Hepatocyte (in vitro differentiated cells): ENCODE measurements around the gene HIVEP1.

ENCODE experiments used
- CTCF ChIP-seq: fragments of 200-600 bp; sonication (generic); IDR thresholded peaks from 2 replicates; pipeline ENCODE4 v1.5.1; 2016; ENCODE audit warnings: antibody characterized with exemption, mild to moderate bottlenecking; ENCODE audit not compliant: poor library complexity
- EZH2 ChIP-seq: fragments of 200-600 bp; sonication (generic); IDR thresholded peaks from 2 replicates; pipeline ENCODE4 v1.6.1; 2016; ENCODE audit warnings: antibody characterized with exemption, mild to moderate bottlenecking, borderline replicate concordance
- EZH2phosphoT487 ChIP-seq: fragments of 200-600 bp; sonication (generic); IDR thresholded peaks from one replicate; pipeline ENCODE4 v1.6.1; 2018; ENCODE audit warnings: antibody characterized with exemption, mild to moderate bottlenecking, low read depth, moderate library complexity; ENCODE audit not compliant: unreplicated experiment, severe bottlenecking

GRCh38 chr6:12173181-12173580, 161.1 kb downstream of the HIVEP1 start:
- no peak for TF ChIP-seq CTCF
- TF ChIP-seq EZH2phosphoT487: no peak
- TF ChIP-seq EZH2: no peak
